GM12864 (cell line): ENCODE results near the gene FURIN.

ENCODE experiments used
- DNase-seq: peaks from one replicate; pipeline ENCODE4 v3.0.0-alpha.2; 2011; ENCODE audit warnings: low read depth
- H3K4me3 ChIP-seq: 2 replicates; pipeline ENCODE4 v1.5.1; 2011; ENCODE audit warnings: mild to moderate bottlenecking, low read depth, low read length, control low read depth
- CTCF ChIP-seq: IDR thresholded peaks from 2 replicates; pipeline ENCODE4 v1.5.1; 2011; ENCODE audit warnings: low read depth, mild to moderate bottlenecking, moderate library complexity, low read length, control low read depth, inconsistent platforms; ENCODE audit errors: missing control alignments

The FURIN gene

GRCh38 chr15:90859234-90860131, 8.9 kb upstream of the FURIN start:
- no peak for DNase-seq
- H3K4me3 ChIP-seq: no peak overlapping the region
- TF ChIP-seq CTCF: no peak

GRCh38 chr15:90860450-90860849, 7.9 kb upstream of the FURIN start:
- no peak overlapping the region for H3K4me3 ChIP-seq
- no peak for TF ChIP-seq CTCF
- DNase-seq: no peak

- no peak for TF ChIP-seq CTCF
- no peak for DNase-seq
- H3K4me3 ChIP-seq: no peak overlapping the region
Observed at GRCh38 chr15:90860942-90861675, 7.3 kb upstream of the FURIN start.

- H3K4me3 ChIP-seq: no peak overlapping the region
- DNase-seq: no peak
- TF ChIP-seq CTCF: no peak
Observed at GRCh38 chr15:90862487-90862886, 5.9 kb upstream of the FURIN start.

- no peak overlapping the region for H3K4me3 ChIP-seq
- TF ChIP-seq CTCF: no peak
- DNase-seq: no peak
Observed at GRCh38 chr15:90862964-90863778, 5.2 kb upstream of the FURIN start.

- no peak overlapping the region for H3K4me3 ChIP-seq
- TF ChIP-seq CTCF: no peak
- no peak for DNase-seq
Observed at GRCh38 chr15:90863987-90864386, 4.4 kb upstream of the FURIN start.
